Ectodermal cell (in vitro differentiated cells): ENCODE data around the gene ZDHHC24.

Experiments used
- H3K27ac ChIP-seq: 2 replicates; pipeline ENCODE4 v1.7.0; 2013; ENCODE audit warnings: mild to moderate bottlenecking, low read depth, low read length; ENCODE audit not compliant: insufficient read depth, poor library complexity, severe bottlenecking
- H3K27me3 ChIP-seq: 2 replicates; pipeline ENCODE4 v1.7.0; 2013; ENCODE audit warnings: mild to moderate bottlenecking, low read length; ENCODE audit not compliant: insufficient read depth, control insufficient read depth, poor library complexity, severe bottlenecking
- H3K36me3 ChIP-seq: one replicate; pipeline ENCODE4 v1.7.0; 2013; ENCODE audit warnings: low read length; ENCODE audit not compliant: control insufficient read depth, insufficient read depth
- H3K4me1 ChIP-seq: one replicate; pipeline ENCODE4 v1.7.0; 2013; ENCODE audit warnings: low read length; ENCODE audit not compliant: control insufficient read depth, insufficient read depth
- H3K4me3 ChIP-seq: 2 replicates; pipeline ENCODE4 v1.7.0; 2013; ENCODE audit warnings: low read depth, low read length, control low read depth; ENCODE audit not compliant: insufficient read depth
- H3K9me3 ChIP-seq: 2 replicates; pipeline ENCODE4 v1.7.0; 2013; ENCODE audit warnings: mild to moderate bottlenecking, low read length, moderate library complexity; ENCODE audit not compliant: control insufficient read depth
- WGBS, 2 experiments: methylation state at CpG; one replicate each; pipeline ENCODE4 v1.1.7; 2013; ENCODE audit warnings: missing lambda C conversion rate in 2 of 2; 5-methylcytosine and 5-hydroxymethylcytosine counted together

ZDHHC24 gene

DNA sequence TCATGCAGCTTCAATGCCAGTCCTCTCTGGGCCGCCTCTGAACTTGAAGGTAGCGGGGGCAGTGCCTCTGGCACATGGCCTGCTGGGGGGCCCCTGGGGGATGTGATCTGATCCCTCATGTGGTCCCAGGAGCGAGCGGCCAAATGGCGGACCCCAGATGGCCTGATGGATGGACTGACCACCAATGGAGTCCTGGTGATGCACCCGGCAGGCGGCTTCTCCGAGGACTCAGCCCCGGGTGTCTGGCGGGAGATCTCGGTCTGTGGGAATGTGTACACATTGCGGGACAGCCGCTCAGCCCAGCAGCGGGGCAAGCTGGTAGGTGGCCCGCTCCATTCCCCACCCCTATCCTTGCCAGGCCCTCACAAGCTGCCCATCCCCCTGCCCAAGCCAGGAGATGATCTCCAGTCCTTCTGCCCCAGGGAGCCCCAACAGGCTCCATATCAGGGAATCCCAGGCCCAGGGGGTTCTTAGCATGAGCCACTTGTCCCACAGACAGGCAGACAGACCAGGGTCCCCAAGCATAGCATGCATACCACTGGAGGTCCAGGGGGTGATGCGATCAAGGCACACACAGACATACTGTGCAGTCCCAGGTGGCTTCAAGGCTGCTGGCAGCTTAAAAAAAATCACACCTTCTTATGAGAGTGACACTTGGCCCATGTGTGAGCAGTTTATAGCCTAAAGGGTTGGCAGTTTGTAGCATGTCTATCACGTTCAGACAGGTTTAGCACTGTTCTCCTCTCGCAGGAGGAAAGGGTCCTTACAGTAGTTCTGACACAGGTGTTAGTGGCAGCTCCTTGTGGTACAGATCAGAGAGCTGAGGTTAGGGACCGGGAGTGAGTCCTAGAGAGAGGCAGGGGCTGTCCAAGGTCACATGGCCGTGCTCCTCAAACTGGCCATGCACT, 72.0 kb downstream of the ZDHHC24 start:
- H3K4me1 ChIP-seq: peaks cover 6% of the 10 kb centered on the region
- no peaks in the 10 kb centered on the region for H3K9me3 ChIP-seq
- H3K4me3 ChIP-seq: no peak overlapping the region
- H3K27me3 ChIP-seq: no peaks in the 10 kb centered on the region
- H3K36me3 ChIP-seq: peaks cover 4% of the 10 kb centered on the region
- WGBS, 2 experiments: 91% methylated on average over 20 of the region's 20 CpGs
- no peak overlapping the region for H3K27ac ChIP-seq

DNA sequence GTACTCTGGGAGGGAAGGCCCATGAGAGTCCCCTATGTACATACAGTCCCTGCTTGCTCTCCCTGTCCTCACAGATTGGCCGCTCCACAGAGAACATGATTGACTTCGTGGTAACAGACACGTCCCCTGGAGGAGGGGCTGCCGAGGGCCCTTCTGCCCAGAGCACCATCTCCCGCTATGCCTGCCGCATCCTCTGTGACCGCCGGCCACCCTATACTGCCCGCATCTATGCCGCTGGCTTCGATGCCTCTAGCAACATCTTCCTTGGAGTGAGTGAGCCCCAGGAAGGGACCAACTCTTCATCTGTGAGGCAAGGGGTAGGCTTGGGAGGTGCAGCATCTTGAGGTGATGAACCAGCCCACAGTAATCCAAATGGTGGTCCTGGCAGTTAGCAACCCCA, 72.7 kb downstream of the ZDHHC24 start:
- Histone ChIP-seq H3K4me3 (no peak overlapping the region), H3K27ac (no peak overlapping the region), H3K4me1 (peaks cover 9% of the 10 kb centered on the region), H3K27me3 (no peaks in the 10 kb centered on the region), H3K9me3 (no peaks in the 10 kb centered on the region), H3K36me3 (peaks cover 4% of the 10 kb centered on the region)
- WGBS, 2 experiments: 93 to 95% methylated on average over 11 of the region's 11 CpGs

DNA sequence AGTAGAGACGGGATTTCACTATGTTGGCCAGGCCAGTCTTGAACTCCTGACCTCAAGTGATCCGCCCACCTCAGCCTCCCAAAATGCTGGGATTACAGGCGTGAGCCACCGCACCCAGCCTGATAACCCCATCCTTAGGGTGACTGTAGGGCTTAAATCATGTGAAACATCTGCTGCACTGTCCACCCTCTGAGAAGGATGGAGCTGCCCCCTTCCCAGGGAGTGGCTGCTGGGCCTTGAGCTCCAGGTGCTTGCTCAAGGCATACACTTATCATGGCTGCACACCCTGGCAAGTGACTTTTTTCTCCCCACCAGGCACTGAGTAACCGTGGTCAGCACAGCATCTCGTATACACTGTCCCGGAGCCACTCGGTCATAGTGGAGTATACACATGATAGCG, 73.8 kb downstream of the ZDHHC24 start:
- no peak overlapping the region for H3K4me3 ChIP-seq
- no peaks in the 10 kb centered on the region for H3K27me3 ChIP-seq
- peaks cover 4% of the 10 kb centered on the region for H3K36me3 ChIP-seq
- no peak overlapping the region for H3K27ac ChIP-seq
- 95 to 97% methylated on average over 9 of the region's 9 CpGs for WGBS, 2 experiments
- H3K9me3 ChIP-seq: no peaks in the 10 kb centered on the region
- H3K4me1 ChIP-seq: peaks cover 16% of the 10 kb centered on the region

DNA sequence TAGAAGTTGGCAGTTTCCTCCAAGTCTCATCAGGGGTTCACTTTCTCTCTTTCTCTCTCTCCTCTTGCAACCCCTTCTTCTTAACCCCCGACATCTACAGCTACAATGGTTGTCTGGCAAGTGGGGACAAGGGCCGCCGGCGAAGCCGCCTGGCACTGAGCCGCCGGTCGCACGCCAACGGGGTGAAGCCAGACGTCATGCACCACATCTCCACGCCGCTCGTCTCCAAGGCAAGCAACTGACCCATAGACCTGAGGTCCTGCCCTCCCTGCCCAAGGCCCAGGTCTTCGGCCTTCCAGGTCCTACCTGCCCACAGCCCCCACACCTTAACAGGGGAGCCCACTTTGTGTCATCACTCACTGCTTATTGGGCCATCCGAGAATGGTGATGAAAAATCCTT, 74.7 kb downstream of the ZDHHC24 start:
- Histone ChIP-seq H3K36me3 (peaks cover 4% of the 10 kb centered on the region), H3K4me3 (no peak overlapping the region), H3K4me1 (peaks cover 16% of the 10 kb centered on the region), H3K27ac (no peak overlapping the region), H3K9me3 (no peaks in the 10 kb centered on the region), H3K27me3 (no peaks in the 10 kb centered on the region)
- WGBS, 2 experiments: 95 to 96% methylated on average over 16 of the region's 16 CpGs
